GM19193 (cell line): Measurements from ENCODE around the gene TXK.

Source experiments
- POLR2A ChIP-seq: IDR thresholded peaks from 4 replicates; pipeline ENCODE4 v1.6.1; 2011; ENCODE audit not compliant: insufficient read depth, insufficient read length; ENCODE audit errors: extremely low read depth

The TXK gene

DNA sequence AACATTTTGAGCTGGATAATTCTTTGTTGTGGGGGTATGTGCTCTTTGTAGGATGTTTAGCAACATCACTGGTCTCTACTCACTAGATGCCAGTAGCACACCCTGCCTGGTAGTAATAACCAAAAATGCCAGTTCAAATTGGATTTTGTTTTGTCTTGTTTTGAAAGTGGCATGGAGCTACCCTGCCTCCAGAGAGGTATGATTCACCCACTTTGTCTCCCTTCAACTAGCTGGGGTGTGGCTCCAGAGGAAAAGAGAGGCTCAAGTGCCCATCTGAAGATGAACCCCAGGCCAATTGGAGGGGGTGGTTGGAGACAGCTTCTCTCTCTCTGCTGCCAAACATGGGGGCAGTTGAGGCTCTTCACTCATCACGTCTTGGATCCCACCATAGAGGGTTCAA lies 83.0 kb downstream of the TXK start:
- no peak for TF ChIP-seq POLR2A

DNA sequence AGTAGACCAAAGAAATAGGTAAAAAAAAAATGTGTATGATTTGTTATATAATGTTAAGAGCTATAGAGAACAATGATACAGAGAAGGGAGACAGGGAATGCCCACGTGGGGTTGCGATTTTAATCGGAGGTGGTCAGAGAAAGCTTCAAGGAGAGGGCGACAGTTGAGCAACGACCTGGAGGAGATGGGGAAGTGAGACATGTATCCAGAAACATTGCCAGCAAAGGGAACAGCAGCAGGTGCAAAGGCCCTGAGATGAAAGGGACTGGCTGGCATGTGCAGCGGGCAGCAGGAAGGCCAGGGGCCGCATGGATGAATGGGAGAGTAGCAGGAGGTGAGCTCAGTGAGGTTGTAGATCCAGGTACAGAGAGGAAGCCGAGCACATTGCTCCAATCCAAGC lies 84.6 kb downstream of the TXK start:
- TF ChIP-seq POLR2A, result no peak

GRCh38 chr4:48047896-48048295 lies 86.2 kb downstream of the TXK start:
- no peak for TF ChIP-seq POLR2A

GRCh38 chr4:48047421-48047844 lies 86.6 kb downstream of the TXK start:
- TF ChIP-seq POLR2A, result no peak

GRCh38 chr4:48046059-48046458 lies 88.0 kb downstream of the TXK start:
- no peak for TF ChIP-seq POLR2A

DNA sequence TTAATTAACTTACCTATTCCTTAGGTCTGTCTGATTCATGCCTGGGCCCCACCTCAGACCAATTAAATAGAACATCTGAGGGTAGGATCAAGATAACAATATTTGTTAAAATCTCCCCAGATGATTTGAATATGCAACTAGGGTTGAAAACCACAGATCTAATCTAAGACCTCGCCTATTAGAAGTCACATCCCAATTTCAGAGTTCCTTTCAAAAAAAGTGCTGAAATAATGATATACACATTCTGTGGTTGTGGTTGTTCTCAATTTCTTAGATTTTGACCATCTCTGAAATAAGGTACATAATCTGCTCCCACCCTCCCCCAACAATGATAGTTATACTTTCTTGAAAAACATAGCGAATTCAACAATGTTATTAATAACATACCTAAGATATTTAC lies 89.8 kb downstream of the TXK start:
- no peak for TF ChIP-seq POLR2A

DNA sequence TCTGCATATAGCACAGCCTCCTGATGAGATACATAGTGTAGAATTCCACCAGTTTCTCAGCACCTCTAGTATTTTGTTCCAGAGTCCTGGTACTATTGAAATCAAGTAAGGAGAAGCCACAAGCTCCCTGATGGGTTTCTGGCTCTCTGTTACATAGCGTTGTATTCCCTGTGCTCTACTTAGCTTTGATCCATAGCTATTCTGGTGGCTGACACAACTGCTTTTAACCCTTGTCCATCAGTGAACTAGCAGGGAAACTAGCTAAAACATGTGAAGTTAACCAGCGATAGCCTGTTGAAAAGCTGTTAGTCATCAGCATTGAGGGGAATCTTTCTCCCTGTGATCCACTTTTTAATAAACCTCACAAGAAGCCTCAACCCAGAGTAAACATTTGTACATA lies 90.5 kb downstream of the TXK start:
- TF ChIP-seq POLR2A, result no peak

- TF ChIP-seq POLR2A, result no peak
Observed at GRCh38 chr4:48042979-48043461, 91.0 kb downstream of the TXK start.

- TF ChIP-seq POLR2A, result no peak
Observed at GRCh38 chr4:48041535-48042137, 92.4 kb downstream of the TXK start.

DNA sequence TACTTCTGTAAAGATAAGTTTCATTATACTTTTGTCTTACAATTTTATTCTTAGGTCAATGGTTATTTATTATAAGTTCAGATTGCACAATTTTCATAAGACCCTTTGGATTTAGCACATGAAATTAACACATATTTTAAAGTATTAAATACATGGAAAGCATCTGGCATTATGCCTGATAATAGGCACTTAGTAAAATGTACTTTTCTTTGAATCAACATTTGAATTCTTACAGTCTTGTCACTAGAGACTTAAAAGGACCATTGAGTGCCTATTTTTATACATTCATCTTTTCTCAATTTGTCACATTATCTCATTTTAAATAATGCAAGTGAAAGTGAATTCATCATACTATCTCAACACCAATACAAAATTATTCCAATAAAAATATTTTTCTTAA lies 94.5 kb downstream of the TXK start:
- no peak for TF ChIP-seq POLR2A

DNA sequence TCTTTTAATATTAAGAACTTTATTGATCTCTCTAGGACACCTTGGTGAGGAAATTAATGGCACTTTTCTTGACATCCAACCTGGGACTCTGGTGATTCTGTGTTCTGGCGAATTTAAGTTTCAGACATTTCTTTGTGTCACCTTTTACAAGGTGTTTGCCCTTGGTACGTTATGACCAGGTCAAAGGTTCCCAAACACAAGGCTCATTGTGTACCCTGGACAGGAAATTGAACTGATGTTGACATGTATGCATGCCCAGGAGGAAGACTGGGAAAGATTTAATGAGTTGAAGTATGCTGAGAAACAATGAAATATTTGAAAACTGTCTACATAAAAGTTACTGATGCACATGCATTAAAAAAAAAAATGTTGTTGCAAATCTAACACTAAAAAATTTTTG lies 95.4 kb downstream of the TXK start:
- no peak for TF ChIP-seq POLR2A

- no peak for TF ChIP-seq POLR2A
Observed at GRCh38 chr4:48037117-48037462, 97.0 kb downstream of the TXK start.

DNA sequence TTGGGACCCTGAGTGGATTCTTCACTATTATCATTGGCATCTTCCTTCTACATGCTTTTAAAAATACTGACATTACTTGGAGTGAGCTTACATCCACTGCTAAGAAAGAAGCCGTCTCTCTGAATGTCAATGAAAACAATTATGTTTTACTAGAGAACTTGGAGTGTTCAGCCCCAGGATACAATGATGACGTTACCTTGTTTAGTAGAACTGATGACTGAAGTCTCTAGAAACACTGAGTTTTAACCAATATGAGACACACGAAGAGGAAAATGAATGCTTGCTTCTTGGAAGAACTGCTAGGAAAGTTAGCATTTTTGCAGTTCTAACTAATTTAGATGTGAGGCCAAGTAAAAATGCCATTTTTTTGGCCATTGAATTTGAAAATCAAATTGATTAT lies 98.1 kb downstream of the TXK start:
- TF ChIP-seq POLR2A, result no peak

- no peak for TF ChIP-seq POLR2A
Observed at GRCh38 chr4:48033825-48034413, 100.1 kb downstream of the TXK start.

DNA sequence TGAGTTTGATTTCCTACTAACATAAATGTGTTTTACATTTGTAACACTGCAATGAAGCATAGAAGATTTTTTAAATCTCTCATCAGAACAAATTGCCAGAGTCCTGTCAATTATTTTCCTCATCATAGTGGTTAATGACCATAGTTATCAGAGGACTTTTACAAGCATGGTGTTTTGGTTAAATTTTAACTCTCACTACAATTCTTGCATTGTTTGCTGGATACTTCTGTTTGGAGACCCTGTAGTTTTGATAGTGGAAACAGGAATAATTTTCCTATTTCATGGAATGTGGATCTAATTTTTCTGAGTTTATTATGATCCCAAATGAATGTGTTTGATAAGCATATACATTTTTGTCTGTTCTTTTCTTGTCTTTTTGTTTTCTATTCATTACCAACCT lies 100.6 kb downstream of the TXK start:
- TF ChIP-seq POLR2A, result no peak

DNA sequence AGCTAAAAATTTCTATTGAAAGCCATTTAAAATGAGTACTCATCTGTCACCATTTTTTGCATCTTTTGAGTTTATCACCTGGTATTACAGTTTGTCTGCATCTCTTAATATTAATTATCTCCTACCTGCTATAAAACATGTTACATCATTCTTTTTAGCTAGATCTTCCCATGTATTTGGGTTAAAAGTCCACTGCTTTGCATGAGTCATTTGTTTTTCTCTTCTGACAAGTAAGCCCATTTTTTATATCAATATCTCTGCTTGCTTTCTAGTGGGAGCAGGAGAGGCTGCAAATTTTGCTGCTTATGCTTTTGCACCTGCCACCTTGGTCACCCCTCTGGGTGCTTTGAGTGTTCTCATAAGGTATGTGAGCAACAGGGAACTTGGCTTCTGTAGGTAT lies 101.3 kb downstream of the TXK start:
- no peak for TF ChIP-seq POLR2A
